Left ventricle myocardium inferior (tissue), 1 donor: ENCODE results near the gene GPS1. TPM values are rescaled to one million over a fixed set of nuclear protein-coding genes. Genes with fewer than 3 reads are reported as not detected.

Experiments
- DNase-seq: peaks from one replicate; pipeline ENCODE4 v3.0.0-alpha.2; 2020
- H3K27ac ChIP-seq: fragments of 200-600 bp; replicated peaks from 2 replicates; pipeline ENCODE4 v1.8.0; 2021
- H3K27me3 ChIP-seq: fragments of 200-600 bp; 2 replicates; pipeline ENCODE4 v1.8.0; 2021; ENCODE audit warnings: low read depth
- H3K36me3 ChIP-seq: fragments of 200-600 bp; 2 replicates; pipeline ENCODE4 v1.8.0; 2021
- H3K4me1 ChIP-seq: fragments of 200-600 bp; 2 replicates; pipeline ENCODE4 v1.8.0; 2021
- H3K4me3 ChIP-seq: fragments of 200-600 bp; 2 replicates; pipeline ENCODE4 v1.8.0; 2021; ENCODE audit warnings: mild to moderate bottlenecking, moderate library complexity
- H3K9me3 ChIP-seq: fragments of 200-600 bp; replicated peaks from 2 replicates; pipeline ENCODE4 v1.8.0; 2021
- CTCF ChIP-seq: fragments of 200-600 bp; IDR thresholded peaks from 2 replicates; pipeline ENCODE4 v1.8.0; 2021; ENCODE audit warnings: antibody characterized with exemption, mild to moderate bottlenecking, borderline replicate concordance
- intact Hi-C: fragments of 100-400 bp; cut with micrococcal nuclease; formaldehyde crosslinking; loops from one replicate; pipeline ENCODE4 v1.11.0; 2022
- total RNA-seq: library from RNA; stranded (reverse); fragmentation: NEBNext Ultra II Directional; extraction: Animal tissue kit (Norgen Biotek cat#: 25700); gene quantifications from one replicate; pipeline ENCODE4 v1.2.1, GENCODE V29; 2021
- donor health status: DM: no; HTN: yes; CAD: no; lungs with severe emphysema.

The GPS1 gene
- total RNA-seq, 1 donor from 2014 or later = 85.9 TPM

GRCh38 chr17:82089723-82090548 lies 38.2 kb downstream of the GPS1 start:
- Histone ChIP-seq H3K36me3 (peaks cover 100% of the 10 kb centered on the region), H3K27ac (no peak overlapping the region), H3K9me3 (no peaks in the 10 kb centered on the region), H3K4me3 (no peak overlapping the region), H3K27me3 (no peaks in the 10 kb centered on the region), H3K4me1 (no peaks in the 10 kb centered on the region)
- DNase-seq = peak; percentile 10
- no peak for TF ChIP-seq CTCF
- intact Hi-C loops = no loop called here

DNA sequence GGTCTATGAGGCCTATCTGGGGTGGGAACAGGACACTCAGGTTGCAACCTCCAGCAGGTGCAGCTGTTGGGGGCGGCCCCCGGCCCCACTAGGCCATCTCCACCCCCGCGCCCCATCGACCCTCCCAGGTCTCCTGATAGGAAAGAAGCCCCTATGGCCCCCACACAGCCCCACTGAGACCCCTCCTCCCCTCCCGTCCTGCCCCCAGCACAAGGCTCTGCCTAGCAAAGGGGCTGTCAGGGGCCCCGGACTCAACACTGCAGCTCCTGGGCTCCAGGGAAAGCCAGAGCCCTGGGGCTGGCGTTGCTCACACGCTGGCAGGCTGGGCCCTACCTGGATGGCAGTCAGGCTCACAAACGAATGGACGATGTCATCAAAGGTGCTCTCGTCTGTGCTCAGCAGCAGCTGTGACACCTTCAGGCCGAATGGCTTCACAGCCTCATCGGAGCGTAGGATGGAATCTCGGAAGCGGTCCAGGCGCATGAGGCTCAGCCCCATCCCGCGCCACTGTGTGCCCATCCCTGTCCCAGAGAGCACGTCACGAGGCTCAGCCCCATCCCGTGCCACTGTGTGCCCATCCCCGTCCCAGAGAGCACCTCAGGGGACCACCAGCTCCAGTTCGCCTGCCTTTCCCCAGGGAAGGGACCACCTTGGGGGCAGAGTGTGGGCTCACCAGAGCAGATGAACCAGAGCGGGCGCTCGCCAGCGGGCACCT lies 39.0 kb downstream of the GPS1 start:
- no peak for TF ChIP-seq CTCF
- no peaks in the 10 kb centered on the region for H3K27me3 ChIP-seq
- intact Hi-C loops = no loop called here
- H3K4me1 ChIP-seq = no peaks in the 10 kb centered on the region
- H3K9me3 ChIP-seq = no peaks in the 10 kb centered on the region
- no peak overlapping the region for H3K4me3 ChIP-seq
- no peak overlapping the region for H3K27ac ChIP-seq
- H3K36me3 ChIP-seq = peaks cover 100% of the 10 kb centered on the region
- peak; percentile 11 for DNase-seq

GRCh38 chr17:82091264-82092066 lies 39.8 kb downstream of the GPS1 start:
- H3K4me3 ChIP-seq = no peak overlapping the region
- no peak overlapping the region for H3K27ac ChIP-seq
- no peaks in the 10 kb centered on the region for H3K9me3 ChIP-seq
- TF ChIP-seq CTCF = no peak
- H3K36me3 ChIP-seq = peaks cover 97% of the 10 kb centered on the region
- DNase-seq = peak; percentile 10
- peaks cover 5% of the 10 kb centered on the region for H3K4me1 ChIP-seq
- H3K27me3 ChIP-seq = no peaks in the 10 kb centered on the region
- intact Hi-C loops = no loop called here

DNA sequence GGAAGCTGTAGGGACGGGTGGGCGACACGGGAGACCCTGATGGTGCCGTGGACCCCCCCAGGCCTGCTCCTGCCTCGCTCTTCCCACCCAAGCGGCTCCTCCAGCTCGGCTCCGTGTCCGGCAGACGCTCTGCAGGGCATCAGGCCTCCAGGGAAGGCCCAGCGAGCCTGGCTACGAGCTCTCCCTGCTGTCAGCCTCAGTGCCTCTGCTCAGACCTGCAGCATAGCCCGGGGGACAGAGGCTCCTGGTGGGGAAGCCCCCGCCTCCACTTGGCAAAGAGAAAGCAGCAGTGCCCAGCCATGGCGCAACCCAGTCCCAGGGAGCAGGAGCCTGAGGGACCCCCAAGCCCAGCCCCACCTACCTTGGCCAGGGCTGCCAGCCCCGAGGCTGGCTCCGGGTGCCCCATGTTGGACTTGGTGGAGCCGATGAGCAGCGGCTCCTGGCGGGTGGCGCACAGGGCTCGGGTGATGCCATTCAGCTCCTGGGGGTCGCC lies 40.4 kb downstream of the GPS1 start:
- peak; percentile 10 for DNase-seq
- no peak for TF ChIP-seq CTCF

GRCh38 chr17:82092628-82092994 lies 40.9 kb downstream of the GPS1 start:
- DNase-seq = peak; percentile 10
- no peaks in the 10 kb centered on the region for H3K27me3 ChIP-seq
- H3K4me1 ChIP-seq = peaks cover 16% of the 10 kb centered on the region
- peaks cover 85% of the 10 kb centered on the region for H3K36me3 ChIP-seq
- H3K27ac ChIP-seq = no peak overlapping the region
- intact Hi-C loops = no loop called here
- H3K9me3 ChIP-seq = no peaks in the 10 kb centered on the region
- H3K4me3 ChIP-seq = no peak overlapping the region
- TF ChIP-seq CTCF = no peak

More for the DNA sequence above, 40.4 kb downstream of the GPS1 start:
- H3K36me3 ChIP-seq = peaks cover 90% of the 10 kb centered on the region
- no peak overlapping the region for H3K27ac ChIP-seq
- no peak overlapping the region for H3K4me3 ChIP-seq
- peaks cover 12% of the 10 kb centered on the region for H3K4me1 ChIP-seq
- no peaks in the 10 kb centered on the region for H3K27me3 ChIP-seq
- intact Hi-C loops = no loop called here
- no peaks in the 10 kb centered on the region for H3K9me3 ChIP-seq
